PC-3 (cell line): ENCODE measurements around the gene SLC37A4. TPM values are rescaled to one million over a fixed set of nuclear protein-coding genes. Genes with fewer than 3 reads are reported as not detected.
"Not testable (repeated sequence)": the region's sequence is repeated elsewhere in the genome, so short reads cannot be mapped to it uniquely, and the experiment has no call there.

Experiments used
- ATAC-seq: fragments of 200-7000 bp; cut with Tn5 transposase; 2 replicates; pipeline ENCODE4 v1.9.1; 2020; ENCODE audit warnings: mild to moderate bottlenecking, moderate library complexity
- BruUV-seq: library from RNA; stranded (reverse); fragments of 400-500 nt; replicated peaks from 2 replicates; lab custom pipeline; 2021; lab: Mats Ljungman, UMichigan
- CTCF ChIA-PET: fragments of 300-600 bp; sonication (Branson Sonifier 250); formaldehyde crosslinking; loops from one replicate; lab custom pipeline; 2022; ENCODE audit warnings: antibody characterized with exemption; lab: Charles Lee
- POLR2A ChIA-PET: fragments of 300-600 bp; sonication (Branson Sonifier 250); formaldehyde crosslinking; loops from one replicate; lab custom pipeline; 2022; ENCODE audit warnings: antibody characterized with exemption; ENCODE audit not compliant: unreplicated experiment; lab: Charles Lee
- DNase-seq: peaks from one replicate; pipeline ENCODE4 v3.0.0-alpha.2; 2015
- H2AFZ ChIP-seq: fragments of 300-600 bp; sonication (generic); 2 replicates; pipeline ENCODE4 v1.6.0; 2016; ENCODE audit warnings: antibody characterized with exemption, low read length
- H3F3A ChIP-seq: fragments of 300-600 bp; sonication (generic); one replicate; pipeline ENCODE4 v1.6.0; 2017; ENCODE audit warnings: antibody characterized with exemption, low read length, control low read depth, mild to moderate bottlenecking; ENCODE audit not compliant: unreplicated experiment
- H3K27ac ChIP-seq: fragments of 300-600 bp; sonication (generic); 2 replicates; pipeline ENCODE4 v1.5.1; 2016; ENCODE audit warnings: mild to moderate bottlenecking, low read length
- H3K27me3 ChIP-seq: fragments of 300-600 bp; sonication (generic); 2 replicates; pipeline ENCODE4 v1.6.1; 2016; ENCODE audit warnings: low read length, mixed read lengths
- H3K36me3 ChIP-seq: fragments of 300-600 bp; sonication (generic); 2 replicates; pipeline ENCODE4 v1.6.1; 2016; ENCODE audit warnings: low read depth, mixed run types, low read length, mixed read lengths
- H3K4me1 ChIP-seq: fragments of 300-600 bp; sonication (generic); 2 replicates; pipeline ENCODE4 v1.5.1; 2016; ENCODE audit warnings: low read length; ENCODE audit not compliant: insufficient read depth
- H3K4me2 ChIP-seq: fragments of 300-600 bp; sonication (generic); 2 replicates; pipeline ENCODE4 v1.6.0; 2016; ENCODE audit warnings: low read length
- H3K4me3 ChIP-seq: fragments of 300-600 bp; sonication (generic); 2 replicates; pipeline ENCODE4 v1.5.1; 2016; ENCODE audit warnings: mild to moderate bottlenecking, low read length, mixed read lengths
- H3K79me2 ChIP-seq: fragments of 300-600 bp; sonication (generic); 2 replicates; pipeline ENCODE4 v1.6.1; 2017; ENCODE audit warnings: low read length, mixed read lengths
- H3K9ac ChIP-seq: fragments of 300-600 bp; sonication (generic); 2 replicates; pipeline ENCODE4 v1.6.0; 2016; ENCODE audit warnings: mild to moderate bottlenecking, low read length
- H3K9me2 ChIP-seq: fragments of 300-600 bp; sonication (generic); replicated peaks from 2 replicates; pipeline ENCODE4 v1.6.1; 2016; ENCODE audit warnings: mixed run types, low read length, mixed read lengths
- H3K9me3 ChIP-seq: fragments of 300-600 bp; sonication (generic); 2 replicates; pipeline ENCODE4 v1.6.1; 2016; ENCODE audit warnings: low read length, mixed read lengths
- H4K20me1 ChIP-seq: fragments of 300-600 bp; sonication (generic); 2 replicates; pipeline ENCODE4 v1.6.1; 2016; ENCODE audit warnings: low read length, mixed read lengths
- CTCF ChIP-seq: fragments of 300-600 bp; sonication (generic); conservative IDR thresholded peaks from 2 replicates; pipeline ENCODE4 v1.5.1; 2017; ENCODE audit warnings: antibody characterized with exemption, low read depth, mild to moderate bottlenecking, low read length
- EZH2 ChIP-seq: fragments of 300-600 bp; sonication (generic); IDR thresholded peaks from one replicate; pipeline ENCODE4 v1.6.1; 2017; ENCODE audit warnings: antibody characterized with exemption, mild to moderate bottlenecking, low read length; ENCODE audit not compliant: unreplicated experiment
- EZH2phosphoT487 ChIP-seq: fragments of 300-600 bp; sonication (generic); IDR thresholded peaks from 2 replicates; pipeline ENCODE4 v1.6.1; 2018; ENCODE audit warnings: mild to moderate bottlenecking, antibody characterized with exemption, low read length, borderline replicate concordance
- intact Hi-C: fragments of 100-400 bp; cut with micrococcal nuclease; formaldehyde crosslinking; loops from 2 replicates; pipeline ENCODE4 v1.9.0; 2023
- total RNA-seq: library from RNA; depleted of rRNA; stranded (reverse); fragments of >200 nt; gene quantifications from 2 replicates; pipeline ENCODE4 v1.2.3, GENCODE V29; 2014

The SLC37A4 gene
- total RNA-seq, 1 experiment from 2014 or later, result 31.4 TPM

DNA sequence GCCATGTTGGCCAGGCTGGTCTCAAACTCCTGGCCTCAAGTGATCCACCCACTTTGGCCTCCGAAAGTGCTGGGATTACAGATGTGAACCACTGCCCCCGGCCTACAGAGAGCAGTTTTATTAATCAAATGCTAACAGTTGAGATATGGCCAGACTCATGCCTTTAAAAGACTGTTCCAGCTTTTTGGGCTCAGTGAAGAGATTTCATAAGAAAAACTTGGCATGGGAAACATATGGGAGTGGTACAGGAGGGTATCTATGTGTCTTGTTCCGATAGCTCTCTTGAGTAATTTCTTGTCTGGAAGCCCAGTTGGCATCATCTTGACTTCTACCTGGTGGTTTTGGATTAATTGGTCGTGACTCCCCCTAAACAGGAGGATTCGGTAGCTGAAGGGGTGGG lies 8.2 kb upstream of the SLC37A4 start:
- no peak for ATAC-seq
- CTCF ChIA-PET, result no interaction called here
- BruUV-seq, result no TSS peak

DNA sequence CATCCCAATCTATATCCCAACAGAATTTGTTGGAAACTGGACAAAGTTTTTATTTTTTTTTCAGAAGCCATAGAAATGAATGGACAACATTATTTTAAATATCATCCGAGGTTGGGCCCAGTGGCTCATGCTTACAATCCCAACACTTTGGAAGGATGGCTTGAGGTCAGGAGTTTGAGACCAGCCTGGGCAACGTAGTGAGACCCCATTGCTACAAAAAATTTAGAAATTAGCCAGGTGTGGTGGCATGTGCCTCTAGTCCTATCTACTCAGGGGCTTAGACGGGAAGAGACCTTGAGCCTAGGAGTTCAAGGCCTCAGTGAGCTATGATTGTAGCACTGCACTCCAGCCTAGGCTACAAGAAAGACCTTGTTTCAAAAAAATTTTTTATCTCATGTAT lies 4.1 kb upstream of the SLC37A4 start:
- H3K79me2 ChIP-seq, result peaks cover 8% of the 10 kb centered on the region
- POLR2A ChIA-PET, result no interaction called here
- ATAC-seq, result no peak

More for the DNA sequence above, 8.2 kb upstream of the SLC37A4 start:
- Histone ChIP-seq H2AFZ (no peak overlapping the region), H3K9me3 (no peaks in the 10 kb centered on the region), H3K36me3 (no peaks in the 10 kb centered on the region), H3K27me3 (no peaks in the 10 kb centered on the region), H3K79me2 (no peaks in the 10 kb centered on the region), H3K4me1 (no peaks in the 10 kb centered on the region), H3F3A (no peaks in the 10 kb centered on the region), H3K27ac (no peak overlapping the region), H3K9ac (no peak overlapping the region), H4K20me1 (no peaks in the 10 kb centered on the region), H3K9me2 (no peaks in the 10 kb centered on the region), H3K4me3 (no peak overlapping the region), H3K4me2 (no peak overlapping the region)
- TF ChIP-seq EZH2 (no peak), CTCF (no peak), EZH2phosphoT487 (no peak)
- no peak for DNase-seq
- intact Hi-C loops, result no loop called here
- POLR2A ChIA-PET, result interaction anchor here (0.6 kb wide), 1 partner anchor 22 kb away, joined by 3 read pairs; no protein-coding TSS in a partner anchor

GRCh38 chr11:119033421-119033820 lies 2.7 kb upstream of the SLC37A4 start:
- ChIA-PET CTCF (interaction anchor here (0.7 kb wide), 1 partner anchor 11 kb away, joined by 4 read pairs; no protein-coding TSS in a partner anchor), POLR2A (interaction anchor here (0.6 kb wide), 1 partner anchor 131 kb away, joined by 4 read pairs; no protein-coding TSS in a partner anchor)
- H4K20me1 ChIP-seq, H3K9ac ChIP-seq, H3K4me3 ChIP-seq, H3K27ac ChIP-seq, intact Hi-C loops, H3K9me2 ChIP-seq, DNase-seq, H3K4me2 ChIP-seq, BruUV-seq, H3K9me3 ChIP-seq, H3F3A ChIP-seq, H2AFZ ChIP-seq, H3K36me3 ChIP-seq, ATAC-seq, H3K27me3 ChIP-seq: not testable (repeated sequence)
- peaks cover 16% of the 10 kb centered on the region for H3K4me1 ChIP-seq
- H3K79me2 ChIP-seq, result peaks cover 22% of the 10 kb centered on the region

More for the DNA sequence above, 4.1 kb upstream of the SLC37A4 start:
- Histone ChIP-seq H3K4me1 (peaks cover 2% of the 10 kb centered on the region), H3K9ac (no peak overlapping the region), H2AFZ (no peak overlapping the region), H3F3A (no peaks in the 10 kb centered on the region), H3K4me2 (no peak overlapping the region), H3K4me3 (no peak overlapping the region), H3K27me3 (no peaks in the 10 kb centered on the region), H4K20me1 (no peaks in the 10 kb centered on the region), H3K9me2 (no peaks in the 10 kb centered on the region), H3K27ac (no peak overlapping the region), H3K36me3 (no peaks in the 10 kb centered on the region), H3K9me3 (no peaks in the 10 kb centered on the region)
- intact Hi-C loops, result no loop called here
- no TSS peak for BruUV-seq
- no peak for DNase-seq
- TF ChIP-seq EZH2phosphoT487, result no peak
- TF ChIP-seq CTCF, result no peak
- no peak for TF ChIP-seq EZH2
- CTCF ChIA-PET, result no interaction called here
